Astrocyte of the cerebellum (primary cell): ENCODE results near the gene TMEM178A.

ENCODE experiments used
- DNase-seq: peaks from one replicate; pipeline ENCODE4 v3.0.0-alpha.2; 2011; ENCODE audit warnings: low read depth
- H3K4me3 ChIP-seq: 2 replicates; pipeline ENCODE4 v1.5.1; 2011; ENCODE audit warnings: mild to moderate bottlenecking, low read depth, low read length, moderate library complexity
- CTCF ChIP-seq: IDR thresholded peaks from 2 replicates; pipeline ENCODE4 v1.5.1; 2012; ENCODE audit warnings: low read length, low read depth, moderate library complexity, mild to moderate bottlenecking; ENCODE audit errors: missing control alignments
- in situ Hi-C: cut with HindIII; loops from 2 replicates; pipeline ENCODE4 v1.10.0; 2017; ENCODE audit warnings: low sequenced_read_pairs

The TMEM178A gene

GRCh38 chr2:39731546-39731945, 65.8 kb downstream of the TMEM178A start:
- DNase-seq = no peak
- no peak for TF ChIP-seq CTCF
- in situ Hi-C loops = no loop called here
- H3K4me3 ChIP-seq = no peak overlapping the region

- DNase-seq = no peak
- no peak overlapping the region for H3K4me3 ChIP-seq
- in situ Hi-C loops = no loop called here
- TF ChIP-seq CTCF = no peak
Measured at GRCh38 chr2:39732482-39732881, 66.8 kb downstream of the TMEM178A start.

GRCh38 chr2:39733070-39733674, 67.5 kb downstream of the TMEM178A start:
- TF ChIP-seq CTCF = no peak
- no peak for DNase-seq
- in situ Hi-C loops = no loop called here
- H3K4me3 ChIP-seq = no peak overlapping the region

GRCh38 chr2:39734445-39734844, 68.7 kb downstream of the TMEM178A start:
- no peak overlapping the region for H3K4me3 ChIP-seq
- in situ Hi-C loops = no loop called here
- TF ChIP-seq CTCF = no peak
- no peak for DNase-seq

- in situ Hi-C loops = no loop called here
- no peak for DNase-seq
- no peak for TF ChIP-seq CTCF
- H3K4me3 ChIP-seq = no peak overlapping the region
Measured at GRCh38 chr2:39735648-39736047, 69.9 kb downstream of the TMEM178A start.

- no peak overlapping the region for H3K4me3 ChIP-seq
- TF ChIP-seq CTCF = no peak
- in situ Hi-C loops = no loop called here
- peak; percentile 88 for DNase-seq
Measured at GRCh38 chr2:39736640-39737039, 70.9 kb downstream of the TMEM178A start.
